OCI-LY1 (cell line): ENCODE results near the gene CDKAL1.

ENCODE experiments used
- EZH2 ChIP-seq: fragments of 200-600 bp; sonication (generic), shearing (Covaris generic); IDR thresholded peaks from 2 replicates; pipeline ENCODE4 v1.8.0; 2017; ENCODE audit warnings: borderline replicate concordance, mixed run types, mild to moderate bottlenecking, antibody characterized with exemption, low read length, moderate library complexity, mixed read lengths
- TF ChIP-seq, protein P1 (sequence below): fragments of 200-600 bp; sonication (generic), shearing (Covaris generic); IDR thresholded peaks from 2 replicates; pipeline ENCODE4 v1.5.1; 2017; ENCODE audit warnings: mild to moderate bottlenecking, antibody characterized with exemption, low read length, moderate library complexity, mixed read lengths

GRCh38 chr6:20715135-20715806 lies 181.0 kb downstream of the CDKAL1 start:
- TF ChIP-seq, protein P1, sequence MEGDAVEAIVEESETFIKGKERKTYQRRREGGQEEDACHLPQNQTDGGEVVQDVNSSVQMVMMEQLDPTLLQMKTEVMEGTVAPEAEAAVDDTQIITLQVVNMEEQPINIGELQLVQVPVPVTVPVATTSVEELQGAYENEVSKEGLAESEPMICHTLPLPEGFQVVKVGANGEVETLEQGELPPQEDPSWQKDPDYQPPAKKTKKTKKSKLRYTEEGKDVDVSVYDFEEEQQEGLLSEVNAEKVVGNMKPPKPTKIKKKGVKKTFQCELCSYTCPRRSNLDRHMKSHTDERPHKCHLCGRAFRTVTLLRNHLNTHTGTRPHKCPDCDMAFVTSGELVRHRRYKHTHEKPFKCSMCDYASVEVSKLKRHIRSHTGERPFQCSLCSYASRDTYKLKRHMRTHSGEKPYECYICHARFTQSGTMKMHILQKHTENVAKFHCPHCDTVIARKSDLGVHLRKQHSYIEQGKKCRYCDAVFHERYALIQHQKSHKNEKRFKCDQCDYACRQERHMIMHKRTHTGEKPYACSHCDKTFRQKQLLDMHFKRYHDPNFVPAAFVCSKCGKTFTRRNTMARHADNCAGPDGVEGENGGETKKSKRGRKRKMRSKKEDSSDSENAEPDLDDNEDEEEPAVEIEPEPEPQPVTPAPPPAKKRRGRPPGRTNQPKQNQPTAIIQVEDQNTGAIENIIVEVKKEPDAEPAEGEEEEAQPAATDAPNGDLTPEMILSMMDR = no peak
- TF ChIP-seq EZH2 = no peak
